DND-41 (cell line): ENCODE data around the gene C1orf21.

ENCODE experiments used
- ATAC-seq: fragments of 200-7000 bp; cut with Tn5 transposase; 3 replicates; pipeline ENCODE4 v1.9.1; 2021; ENCODE audit warnings: low read depth; ENCODE audit not compliant: insufficient read depth
- DNase-seq: peaks from one replicate; pipeline ENCODE4 v3.0.0-alpha.2; 2020
- H2AFZ ChIP-seq: 2 replicates; pipeline ENCODE4 v1.6.0; 2012; ENCODE audit warnings: low read depth, low read length
- H3K27ac ChIP-seq: 2 replicates; pipeline ENCODE4 v1.5.1; 2012; ENCODE audit warnings: low read length, inconsistent platforms
- H3K27me3 ChIP-seq: fragments of 200-600 bp; sonication (generic); 2 replicates; pipeline ENCODE4 v1.6.0; 2012; ENCODE audit warnings: low read length, mild to moderate bottlenecking, inconsistent platforms; ENCODE audit not compliant: insufficient read depth, poor library complexity
- H3K36me3 ChIP-seq: 2 replicates; pipeline ENCODE4 v1.5.1; 2012; ENCODE audit warnings: low read length, inconsistent platforms; ENCODE audit not compliant: insufficient read depth
- H3K4me1 ChIP-seq: 2 replicates; pipeline ENCODE4 v1.5.1; 2012; ENCODE audit warnings: mild to moderate bottlenecking, low read length; ENCODE audit not compliant: insufficient read depth
- H3K4me2 ChIP-seq: 2 replicates; pipeline ENCODE4 v1.6.0; 2012; ENCODE audit warnings: mild to moderate bottlenecking, moderate library complexity, low read length, inconsistent platforms; ENCODE audit not compliant: insufficient read depth
- H3K4me3 ChIP-seq, 2 experiments: fragments of 200-600 bp in 1 of 2; shearing (Covaris generic) in 1 of 2; 2 replicates each; pipeline ENCODE4 v1.5.1; 2012 to 2016; ENCODE audit warnings: inconsistent platforms in 2 of 2, low read length in 2 of 2, mild to moderate bottlenecking in 2 of 2, low read depth in 1 of 2, moderate library complexity in 1 of 2
- H3K79me2 ChIP-seq: 2 replicates; pipeline ENCODE4 v1.6.0; 2012; ENCODE audit warnings: low read length, inconsistent platforms; ENCODE audit not compliant: insufficient read depth
- H3K9ac ChIP-seq: 2 replicates; pipeline ENCODE4 v1.6.0; 2012; ENCODE audit warnings: low read depth, mild to moderate bottlenecking, inconsistent platforms, low read length, moderate library complexity
- H3K9me3 ChIP-seq: 2 replicates; pipeline ENCODE4 v1.5.1; 2012; ENCODE audit warnings: low read length, moderate library complexity, mild to moderate bottlenecking, inconsistent platforms; ENCODE audit not compliant: insufficient read depth, severe bottlenecking
- H4K20me1 ChIP-seq: 2 replicates; pipeline ENCODE4 v1.6.0; 2012; ENCODE audit warnings: low read length; ENCODE audit not compliant: insufficient read depth
- EZH2 ChIP-seq: IDR thresholded peaks from 3 replicates; pipeline ENCODE4 v1.6.1; 2012; ENCODE audit warnings: borderline replicate concordance, low read depth, mild to moderate bottlenecking, moderate library complexity, low read length, inconsistent platforms; ENCODE audit not compliant: severe bottlenecking
- TF ChIP-seq, protein P1 (sequence below): IDR thresholded peaks from 2 replicates; pipeline ENCODE4 v1.5.1; 2012; ENCODE audit warnings: borderline replicate concordance, low read length, moderate library complexity, mild to moderate bottlenecking; ENCODE audit not compliant: poor library complexity, severe bottlenecking; ENCODE audit errors: extremely low read depth

Gene C1orf21

DNA sequence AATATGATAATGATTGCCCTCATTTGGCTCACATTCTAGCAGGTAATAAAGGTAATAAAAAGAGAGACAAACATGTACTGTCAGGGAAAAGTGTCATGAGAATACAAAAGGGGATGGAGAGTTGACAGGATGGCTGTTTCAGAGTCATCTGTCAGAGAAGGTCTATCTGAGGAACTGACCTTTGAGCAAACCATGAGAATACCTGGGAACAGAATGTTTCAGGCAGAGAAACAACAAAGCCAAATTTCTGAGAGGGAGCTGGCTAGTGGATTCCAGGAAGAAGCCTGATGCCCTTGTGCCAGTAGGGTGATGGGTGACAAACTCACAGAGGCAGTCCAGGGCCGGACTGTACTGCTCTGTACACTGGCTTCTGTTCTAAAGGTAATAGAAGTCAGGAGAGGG lies 107.2 kb downstream of the C1orf21 start:
- H3K79me2 ChIP-seq, result no peaks in the 10 kb centered on the region

DNA sequence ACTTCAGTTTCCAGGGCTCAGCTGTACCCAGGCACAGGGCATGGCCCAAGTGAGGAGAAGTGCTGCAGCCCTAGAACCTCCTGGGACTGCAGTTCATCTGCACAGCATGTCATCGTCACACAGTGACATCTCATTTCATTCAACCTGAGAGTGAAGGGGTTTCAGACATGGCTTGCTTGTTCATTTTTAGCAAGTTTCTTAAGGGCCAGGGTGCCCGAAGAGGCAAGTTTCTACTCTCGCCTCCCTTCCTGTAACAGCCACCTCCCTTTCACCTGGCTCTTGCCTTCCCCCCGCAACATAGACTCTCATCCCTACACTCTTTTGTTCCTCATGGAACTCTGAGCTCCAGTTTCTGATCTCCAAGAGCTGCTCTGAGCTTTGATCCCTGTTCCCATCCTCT lies 108.1 kb downstream of the C1orf21 start:
- ATAC-seq, result no peak
- Histone ChIP-seq H3K4me2 (no peak overlapping the region), H3K9me3 (no peaks in the 10 kb centered on the region), H3K4me3 (no peak overlapping the region), H2AFZ (no peak overlapping the region), H3K36me3 (no peaks in the 10 kb centered on the region), H3K27me3 (no peaks in the 10 kb centered on the region), H3K9ac (no peak overlapping the region), H3K27ac (no peak overlapping the region), H4K20me1 (no peaks in the 10 kb centered on the region), H3K79me2 (no peaks in the 10 kb centered on the region), H3K4me1 (peaks cover 6% of the 10 kb centered on the region; the same call in 1 of the 2 replicates)
- TF ChIP-seq EZH2, result no peak
- TF ChIP-seq, protein P1, sequence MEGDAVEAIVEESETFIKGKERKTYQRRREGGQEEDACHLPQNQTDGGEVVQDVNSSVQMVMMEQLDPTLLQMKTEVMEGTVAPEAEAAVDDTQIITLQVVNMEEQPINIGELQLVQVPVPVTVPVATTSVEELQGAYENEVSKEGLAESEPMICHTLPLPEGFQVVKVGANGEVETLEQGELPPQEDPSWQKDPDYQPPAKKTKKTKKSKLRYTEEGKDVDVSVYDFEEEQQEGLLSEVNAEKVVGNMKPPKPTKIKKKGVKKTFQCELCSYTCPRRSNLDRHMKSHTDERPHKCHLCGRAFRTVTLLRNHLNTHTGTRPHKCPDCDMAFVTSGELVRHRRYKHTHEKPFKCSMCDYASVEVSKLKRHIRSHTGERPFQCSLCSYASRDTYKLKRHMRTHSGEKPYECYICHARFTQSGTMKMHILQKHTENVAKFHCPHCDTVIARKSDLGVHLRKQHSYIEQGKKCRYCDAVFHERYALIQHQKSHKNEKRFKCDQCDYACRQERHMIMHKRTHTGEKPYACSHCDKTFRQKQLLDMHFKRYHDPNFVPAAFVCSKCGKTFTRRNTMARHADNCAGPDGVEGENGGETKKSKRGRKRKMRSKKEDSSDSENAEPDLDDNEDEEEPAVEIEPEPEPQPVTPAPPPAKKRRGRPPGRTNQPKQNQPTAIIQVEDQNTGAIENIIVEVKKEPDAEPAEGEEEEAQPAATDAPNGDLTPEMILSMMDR, result no peak
- no peak for DNase-seq

More for the DNA sequence above, 107.2 kb downstream of the C1orf21 start:
- no peak overlapping the region for H3K4me2 ChIP-seq
- ATAC-seq (no peak), DNase-seq (no peak)
- H3K27ac ChIP-seq, result no peak overlapping the region
- H3K9me3 ChIP-seq, result no peaks in the 10 kb centered on the region
- H4K20me1 ChIP-seq, result no peaks in the 10 kb centered on the region
- no peaks in the 10 kb centered on the region for H3K36me3 ChIP-seq
- no peak overlapping the region for H3K9ac ChIP-seq
- H3K27me3 ChIP-seq, result no peaks in the 10 kb centered on the region
- H3K4me1 ChIP-seq, result peaks cover 6% of the 10 kb centered on the region; the same call in 1 of the 2 replicates
- no peak for TF ChIP-seq EZH2
- TF ChIP-seq, protein P1, result no peak
- no peak overlapping the region for H3K4me3 ChIP-seq
- no peak overlapping the region for H2AFZ ChIP-seq

DNA sequence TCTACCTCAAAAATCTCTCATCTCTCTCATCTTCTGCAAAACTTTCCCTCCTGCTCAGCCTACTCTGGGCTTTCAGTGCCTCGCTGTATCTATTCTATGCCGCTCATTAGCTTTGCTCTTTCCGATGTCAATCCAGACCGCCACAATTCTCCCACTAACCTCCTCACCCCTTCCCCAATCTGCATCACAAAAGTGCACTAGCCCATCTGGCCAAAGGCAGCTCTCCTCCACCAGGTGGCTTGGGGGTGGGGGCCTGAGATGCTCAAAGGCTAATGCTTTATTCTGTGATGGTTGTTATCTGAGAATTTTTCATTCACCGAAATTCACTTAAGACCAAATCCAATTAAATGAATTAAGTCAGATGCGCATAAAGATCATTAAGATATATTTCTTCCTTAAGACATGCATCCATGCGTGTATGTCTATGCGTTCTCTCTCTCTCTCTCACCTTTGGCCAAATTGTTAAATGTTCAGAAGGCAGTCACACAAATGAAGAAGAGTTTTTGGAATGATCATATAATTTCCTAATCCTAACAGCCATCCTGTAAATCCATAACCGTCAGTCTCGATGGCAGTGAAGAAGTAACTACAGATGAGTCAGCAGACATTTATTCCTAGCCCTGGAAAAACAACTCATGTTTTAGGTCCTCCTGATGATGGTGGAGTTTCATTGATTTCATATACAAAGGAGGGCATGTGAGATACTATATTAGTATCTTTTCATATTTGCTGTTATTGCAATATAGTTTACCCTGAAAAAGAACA lies 111.3 kb downstream of the C1orf21 start:
- Histone ChIP-seq H3K36me3 (no peaks in the 10 kb centered on the region), H3K4me2 (no peak overlapping the region), H3K27ac (no peak overlapping the region), H3K9me3 (no peaks in the 10 kb centered on the region), H4K20me1 (peaks cover 6% of the 10 kb centered on the region; the same call in 1 of the 2 replicates), H3K79me2 (no peaks in the 10 kb centered on the region), H3K4me3 (no peak overlapping the region), H3K4me1 (no peaks in the 10 kb centered on the region), H3K9ac (no peak overlapping the region), H2AFZ (no peak overlapping the region), H3K27me3 (no peaks in the 10 kb centered on the region)
- DNase-seq, result no peak
- no peak for ATAC-seq
- TF ChIP-seq, protein P1, result no peak
- TF ChIP-seq EZH2, result no peak
